ENCODE results near the gene MUC7. TPM values are rescaled to one million over a fixed set of nuclear protein-coding genes. Genes with fewer than 3 reads are reported as not detected.
"Not testable (repeated sequence)": the region's sequence is repeated elsewhere in the genome, so short reads cannot be mapped to it uniquely, and the experiment has no call there.

MUC7 gene
- total RNA-seq, result not detected
- polyA plus RNA-seq, result not detected
- 0 to 0.09 (median 0) reads per million in 6 experiments for total RNA-seq

DNA sequence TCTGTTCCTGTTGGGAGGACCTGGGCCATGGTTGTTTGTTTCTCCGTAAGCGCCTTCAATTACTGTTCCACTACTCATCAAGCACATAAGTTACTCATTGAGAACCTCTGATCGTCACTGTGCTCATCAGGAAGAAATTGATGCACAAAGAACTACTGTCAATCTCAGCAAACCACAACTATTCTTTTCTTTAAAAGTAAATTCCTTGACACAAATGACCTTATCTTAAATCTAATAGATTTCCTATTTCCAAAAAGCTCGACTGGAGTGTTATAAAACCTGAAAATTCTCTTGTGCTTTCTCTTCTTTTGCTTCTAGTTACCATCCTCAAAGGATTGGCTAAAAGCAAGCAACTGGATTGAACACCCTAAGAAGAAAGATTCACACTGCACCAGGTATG is at the start of gene MUC7:
Gene MUC7, plus strand, starts transcription at position 301 of the 400 bp plus-strand sequence. CDS start 1,825 bp downstream, outside the sequence.
- Mint-ChIP-seq H3K4me1 (no peaks in the 10 kb centered on the region), H3K4me3 (no peak within 1 kb of the TSS), H3K36me3 (no peaks in the 10 kb centered on the region), H3K27ac (no peak within 1 kb of the TSS), H3K9me3 (peaks cover 0 to 28% (median 5%) of the 10 kb centered on the region in 9 donors), H3K27me3 (peaks cover 0 to 14% (median 3%) of the 10 kb centered on the region in 5 donors)
- POLR2A ChIA-PET, result no interaction called here
- ATAC-seq (no peak), DNase-seq (no peak)

DNA sequence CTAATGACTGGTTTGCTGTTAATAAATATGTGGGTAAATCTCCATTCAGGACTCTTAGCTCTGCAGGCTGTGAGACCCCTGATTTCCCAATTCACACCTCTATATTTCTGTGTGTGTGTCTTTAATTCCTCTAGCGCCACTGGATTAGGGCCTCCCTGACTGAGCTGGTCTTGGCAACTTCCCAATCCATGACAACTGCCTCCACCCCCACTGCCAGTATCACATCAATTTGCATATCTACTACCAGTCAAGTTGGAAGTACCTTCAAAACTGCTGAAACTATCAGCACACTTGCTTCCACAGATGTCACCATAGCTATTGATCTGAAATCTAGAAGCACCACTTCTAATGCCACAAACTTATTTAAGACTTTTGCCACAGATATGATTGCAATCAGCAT is 46.7 kb upstream of the MUC7 start:
- DNase-seq (no peak), ATAC-seq (no peak)
- POLR2A ChIA-PET, result no interaction called here
- Mint-ChIP-seq H3K4me3 (no peak overlapping the region), H3K9me3 (peaks cover 0 to 24% (median 3%) of the 10 kb centered on the region in 9 donors), H3K27ac (no peak overlapping the region), H3K27me3 (peaks cover 0 to 16% (median 2%) of the 10 kb centered on the region in 5 donors), H3K4me1 (no peaks in the 10 kb centered on the region), H3K36me3 (no peaks in the 10 kb centered on the region)

DNA sequence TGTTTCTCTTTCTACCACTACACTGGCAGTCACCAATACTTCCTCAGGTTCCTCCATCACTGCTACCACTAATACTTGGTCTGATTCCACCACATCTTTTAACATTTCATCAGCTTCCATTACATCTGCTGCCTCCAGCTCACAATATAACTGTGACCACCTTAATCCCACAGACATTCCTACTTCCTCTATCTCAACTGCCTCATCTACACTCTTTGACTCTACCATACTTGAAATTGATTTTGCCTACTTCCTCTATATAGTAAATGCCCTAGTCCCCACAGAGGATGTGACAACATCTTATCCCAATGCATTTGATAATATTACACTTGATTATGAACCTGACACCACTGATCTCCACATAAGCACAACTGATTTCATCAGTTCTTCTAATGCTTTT is 45.2 kb upstream of the MUC7 start:
- Mint-ChIP-seq H3K27ac (no peak overlapping the region), H3K4me3 (no peak overlapping the region), H3K9me3 (peaks cover 0 to 20% (median under 1%) of the 10 kb centered on the region in 9 donors), H3K27me3 (peaks cover 0 to 14% (median 2%) of the 10 kb centered on the region in 5 donors), H3K36me3 (no peaks in the 10 kb centered on the region), H3K4me1 (no peaks in the 10 kb centered on the region)
- ATAC-seq, result no peak
- POLR2A ChIA-PET, result no interaction called here
- DNase-seq, result no peak

DNA sequence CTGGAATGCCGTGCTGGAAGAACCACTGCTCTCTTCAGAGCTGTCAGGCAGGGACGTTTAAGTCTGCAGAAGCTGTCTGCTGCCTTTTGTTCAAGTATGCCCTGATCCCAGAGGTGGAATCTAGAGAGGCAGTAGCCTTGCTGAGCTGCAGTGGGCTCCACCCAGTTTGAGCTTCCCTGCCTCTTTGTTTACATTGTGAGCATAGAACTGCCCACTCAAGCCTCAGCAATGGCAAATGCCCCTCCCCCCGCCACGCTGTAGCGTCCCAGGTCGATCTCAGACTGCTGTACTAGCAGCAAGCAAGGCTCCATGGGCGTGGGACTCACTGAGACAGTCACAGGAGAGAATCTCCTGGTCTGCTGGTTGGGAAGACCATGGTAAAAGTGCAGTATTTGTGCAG is 34.8 kb upstream of the MUC7 start:
- H3K27ac Mint-ChIP-seq, result no peak overlapping the region
- DNase-seq (no peak), ATAC-seq (no peak)
- H3K4me3 Mint-ChIP-seq, result no peak overlapping the region
- no peaks in the 10 kb centered on the region for H3K36me3 Mint-ChIP-seq
- POLR2A ChIA-PET, result no interaction called here
- H3K9me3 Mint-ChIP-seq, result peaks cover 0 to 26% (median 3%) of the 10 kb centered on the region in 9 donors
- H3K4me1 Mint-ChIP-seq, result no peaks in the 10 kb centered on the region
- peaks cover 5 to 19% (median 8%) of the 10 kb centered on the region in 5 donors for H3K27me3 Mint-ChIP-seq

DNA sequence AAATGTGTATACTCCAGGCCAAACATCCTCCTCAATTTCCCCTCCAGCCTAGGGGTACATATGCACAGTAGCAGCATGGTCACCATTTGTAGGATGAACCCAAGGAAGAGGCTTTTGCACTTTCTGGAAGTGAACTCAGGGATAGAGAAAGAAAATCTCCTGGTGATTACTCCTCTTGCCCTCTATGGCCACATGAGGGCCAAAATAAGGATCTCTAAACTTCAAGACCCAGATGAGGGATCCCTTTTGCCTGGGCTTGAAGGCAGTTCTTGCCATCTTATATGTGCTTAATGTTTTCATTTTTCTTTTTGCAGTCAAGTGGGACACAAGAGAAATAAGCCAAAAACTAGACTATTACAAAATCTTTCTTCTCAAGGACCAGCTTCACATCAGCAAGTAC is 29.5 kb upstream of the MUC7 start:
- Mint-ChIP-seq H3K4me1 (no peaks in the 10 kb centered on the region), H3K36me3 (no peaks in the 10 kb centered on the region), H3K27ac (no peak overlapping the region), H3K9me3 (peaks cover 0 to 3% (median 0%) of the 10 kb centered on the region in 9 donors), H3K4me3 (no peak overlapping the region), H3K27me3 (peaks cover 4 to 10% (median 5%) of the 10 kb centered on the region in 5 donors)
- POLR2A ChIA-PET, result no interaction called here
- ATAC-seq (no peak), DNase-seq (no peak)

DNA sequence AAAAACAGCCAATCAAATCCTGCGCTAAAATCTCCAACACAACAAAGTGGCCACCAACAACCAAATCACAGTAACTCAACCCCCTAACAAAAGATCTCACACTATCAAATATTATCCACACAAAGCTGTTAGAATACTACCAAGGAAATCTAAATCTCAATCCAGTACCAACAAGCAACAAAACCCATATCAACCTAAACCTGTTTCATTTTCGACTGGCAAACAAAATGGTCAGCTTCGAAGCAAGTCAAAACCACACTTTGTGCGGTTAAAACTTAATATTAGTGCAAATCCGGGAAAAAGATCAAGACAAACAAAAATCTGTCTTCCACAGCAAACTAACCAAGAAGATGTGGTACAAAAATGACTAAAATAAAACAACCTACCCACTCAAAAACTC is 28.7 kb upstream of the MUC7 start:
- POLR2A ChIA-PET, result no interaction called here

DNA sequence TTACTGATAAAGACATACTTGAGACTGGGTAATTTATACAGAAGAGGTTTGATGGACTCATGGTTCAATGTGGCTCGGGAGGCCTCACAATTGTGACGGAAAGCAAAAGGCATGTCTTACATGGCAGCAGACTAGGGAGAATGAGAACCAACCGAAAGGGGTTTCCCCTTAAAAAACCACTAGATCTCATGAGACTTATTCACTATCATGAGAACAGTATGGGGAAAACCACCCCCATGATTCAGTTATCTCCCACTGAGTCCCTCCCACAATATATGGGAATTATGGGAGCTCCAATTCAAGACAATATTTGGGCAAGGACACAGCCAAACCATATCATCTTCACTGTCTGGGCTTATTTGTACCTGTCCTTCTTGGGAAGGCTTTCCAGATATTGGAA is 22.8 kb upstream of the MUC7 start:
- no peaks in the 10 kb centered on the region for H3K36me3 Mint-ChIP-seq
- POLR2A ChIA-PET, result no interaction called here
- no peak for DNase-seq
- no peak overlapping the region for H3K27ac Mint-ChIP-seq
- peaks cover 0 to 14% (median 0%) of the 10 kb centered on the region in 5 donors for H3K27me3 Mint-ChIP-seq
- no peaks in the 10 kb centered on the region for H3K4me1 Mint-ChIP-seq
- no peak for ATAC-seq
- no peak overlapping the region for H3K4me3 Mint-ChIP-seq
- peaks cover 0 to 12% (median 7%) of the 10 kb centered on the region in 9 donors for H3K9me3 Mint-ChIP-seq

More for the DNA sequence above, 28.7 kb upstream of the MUC7 start:
- Mint-ChIP-seq H3K27me3 (peaks cover 4 to 10% (median 5%) of the 10 kb centered on the region in 5 donors), H3K36me3 (no peaks in the 10 kb centered on the region), H3K4me1 (no peaks in the 10 kb centered on the region), H3K9me3 (peaks cover 0 to 3% (median 0%) of the 10 kb centered on the region in 9 donors), H3K27ac (no peak overlapping the region), H3K4me3 (no peak overlapping the region)
- DNase-seq (no peak), ATAC-seq (no peak)

DNA sequence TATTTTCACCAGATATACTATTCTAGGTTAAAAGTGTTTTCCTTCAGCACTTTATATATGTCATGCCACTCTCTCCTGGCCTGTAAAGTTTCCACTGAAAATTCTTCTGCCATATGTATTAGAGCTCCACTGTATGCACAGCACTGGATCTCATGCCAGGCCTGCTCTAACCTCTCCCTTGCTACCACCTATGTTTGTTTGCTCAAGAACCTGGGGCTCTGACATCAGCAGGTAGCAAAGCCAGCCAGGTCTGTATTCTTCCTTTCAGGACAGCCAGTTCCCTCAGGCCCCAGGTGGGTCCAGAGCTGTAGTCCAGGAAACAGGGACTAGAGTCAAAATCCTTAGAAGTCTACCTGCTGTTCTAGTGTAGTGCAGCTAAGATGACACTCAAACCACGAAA is 19.1 kb upstream of the MUC7 start:
- no peak for ATAC-seq
- peaks cover 0 to 30% (median 8%) of the 10 kb centered on the region in 5 donors for H3K27me3 Mint-ChIP-seq
- H3K4me1 Mint-ChIP-seq, result no peaks in the 10 kb centered on the region
- peaks cover 0 to 12% (median 8%) of the 10 kb centered on the region in 9 donors for H3K9me3 Mint-ChIP-seq
- H3K27ac Mint-ChIP-seq, result no peak overlapping the region
- H3K4me3 Mint-ChIP-seq, result no peak overlapping the region
- no peaks in the 10 kb centered on the region for H3K36me3 Mint-ChIP-seq
- POLR2A ChIA-PET, result no interaction called here
- DNase-seq, result no peak

DNA sequence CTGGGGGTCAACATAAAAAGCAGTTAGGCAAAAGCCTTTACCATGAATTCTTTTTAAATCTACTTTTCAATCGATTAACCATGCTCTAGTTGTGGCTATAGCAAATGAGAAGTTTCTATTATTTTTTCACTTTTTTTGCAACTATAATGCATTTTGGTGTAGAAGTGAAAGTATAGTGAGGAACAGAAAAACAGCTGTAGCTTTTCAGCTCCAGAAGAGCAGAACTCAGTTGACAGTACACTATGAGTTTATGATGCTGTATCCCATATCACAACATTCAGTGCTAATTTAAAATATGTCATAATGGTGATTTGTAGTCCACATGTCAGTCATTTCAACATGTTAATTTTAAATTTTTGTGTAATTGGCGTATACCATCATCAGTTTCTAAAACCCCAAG is 8.7 kb upstream of the MUC7 start:
- POLR2A ChIA-PET, result no interaction called here
- no peak for ATAC-seq
- no peak for DNase-seq
- Mint-ChIP-seq H3K36me3 (no peaks in the 10 kb centered on the region), H3K4me3 (no peak overlapping the region), H3K27ac (no peak overlapping the region), H3K4me1 (no peaks in the 10 kb centered on the region), H3K9me3 (peaks cover 0 to 28% (median 6%) of the 10 kb centered on the region in 9 donors), H3K27me3 (peaks cover 2 to 23% (median 10%) of the 10 kb centered on the region in 5 donors)

DNA sequence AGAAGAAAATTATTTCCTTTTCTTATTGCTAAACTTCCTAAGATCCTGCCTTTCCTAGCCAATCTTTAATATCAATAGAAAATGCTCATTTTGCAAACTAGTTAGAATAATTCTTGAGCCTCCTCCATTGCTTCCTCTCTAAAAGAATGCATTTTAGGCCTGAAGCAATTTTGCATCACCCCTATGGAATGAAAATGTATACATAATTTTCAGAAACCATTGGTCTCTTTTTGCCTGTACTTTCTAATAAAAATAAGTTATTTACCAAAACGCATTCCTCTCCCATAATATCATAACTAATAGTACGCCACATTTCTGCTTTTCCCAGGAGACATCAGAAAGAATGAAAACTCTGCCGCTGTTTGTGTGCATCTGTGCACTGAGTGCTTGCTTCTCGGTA is 1.7 kb downstream of the MUC7 start:
- DNase-seq (no peak), ATAC-seq (no peak)
- H3K4me1 Mint-ChIP-seq, result no peaks in the 10 kb centered on the region
- no peak overlapping the region for H3K27ac Mint-ChIP-seq
- H3K4me3 Mint-ChIP-seq, result no peak overlapping the region
- POLR2A ChIA-PET, result no interaction called here
- H3K9me3 Mint-ChIP-seq, result peaks cover 0 to 13% (median 3%) of the 10 kb centered on the region in 9 donors
- peaks cover 0 to 10% (median 3%) of the 10 kb centered on the region in 5 donors for H3K27me3 Mint-ChIP-seq
- H3K36me3 Mint-ChIP-seq, result no peaks in the 10 kb centered on the region

DNA sequence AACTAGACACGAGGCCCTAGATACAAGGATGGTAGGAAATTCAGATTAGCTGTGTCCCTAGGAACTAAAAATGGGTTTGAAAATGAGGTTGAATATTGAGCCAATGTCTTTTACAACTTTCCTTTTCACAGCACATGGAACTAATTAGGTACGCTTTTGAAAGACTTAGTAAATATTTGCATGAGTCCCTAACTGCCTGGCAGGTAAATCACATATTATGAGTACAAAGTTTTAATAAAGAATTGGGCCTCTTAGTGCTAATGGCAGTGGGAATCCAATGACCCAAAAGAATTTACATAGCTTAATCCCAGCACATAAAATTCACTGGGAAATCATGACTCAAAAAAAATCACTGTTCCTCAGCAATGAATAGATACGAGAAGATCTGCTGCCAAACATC is 16.8 kb downstream of the MUC7 start:
- Mint-ChIP-seq H3K4me3 (no peak overlapping the region), H3K27ac (no peak overlapping the region), H3K9me3 (peaks cover 0 to 2% (median 0%) of the 10 kb centered on the region in 9 donors), H3K36me3 (no peaks in the 10 kb centered on the region), H3K4me1 (no peaks in the 10 kb centered on the region), H3K27me3 (peaks cover 3 to 28% (median 11%) of the 10 kb centered on the region in 5 donors)
- ATAC-seq (no peak), DNase-seq (no peak)
- POLR2A ChIA-PET, result no interaction called here

DNA sequence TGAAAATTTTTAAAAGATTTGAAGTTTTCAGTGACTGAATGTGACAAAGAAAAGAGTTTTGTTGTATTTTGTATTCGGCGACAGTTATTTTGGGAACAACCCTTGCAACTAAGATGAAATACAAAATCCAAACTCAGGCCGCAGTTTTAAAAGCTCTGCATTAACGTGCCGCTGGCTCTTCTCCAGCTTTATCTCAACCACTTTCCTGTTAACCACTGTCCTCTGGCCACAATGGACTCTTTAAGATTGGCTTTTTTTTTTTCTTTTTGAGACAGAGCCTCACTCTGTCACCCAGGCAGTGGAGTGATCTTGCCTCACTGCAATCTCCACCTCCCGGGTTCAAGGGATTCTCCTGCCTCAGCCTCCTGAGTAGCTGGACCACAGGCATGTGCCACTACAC is 24.2 kb downstream of the MUC7 start:
- H3K4me3 Mint-ChIP-seq, result no peak overlapping the region
- POLR2A ChIA-PET, result no interaction called here

DNA sequence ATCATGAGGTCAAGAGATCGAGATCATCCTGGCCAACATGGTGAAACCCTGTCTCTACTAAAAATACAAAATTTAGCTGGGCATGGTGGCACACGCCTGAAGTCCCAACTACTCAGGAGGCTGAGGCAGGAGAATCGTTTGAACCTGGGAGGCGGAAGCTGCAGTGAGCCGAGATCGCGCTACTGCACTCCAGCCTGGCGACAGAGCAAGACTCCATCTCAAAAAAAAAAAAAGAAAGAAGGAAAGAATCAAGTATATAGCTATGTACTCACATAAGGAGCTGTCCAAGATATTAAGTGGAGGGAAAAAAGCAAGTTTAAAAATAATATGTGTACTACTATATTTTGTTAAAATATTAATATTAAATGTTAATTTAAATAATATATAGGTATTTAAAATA is 29.8 kb downstream of the MUC7 start:
- H3K27ac Mint-ChIP-seq, H3K4me3 Mint-ChIP-seq: not testable (repeated sequence)

More for the DNA sequence above, 24.2 kb downstream of the MUC7 start:
- ATAC-seq (no peak), DNase-seq (no peak)
- Mint-ChIP-seq H3K36me3 (no peaks in the 10 kb centered on the region), H3K27ac (no peak overlapping the region), H3K4me1 (no peaks in the 10 kb centered on the region), H3K9me3 (peaks cover 0 to 2% (median 0%) of the 10 kb centered on the region in 9 donors), H3K27me3 (peaks cover 5 to 10% (median 7%) of the 10 kb centered on the region in 5 donors)

DNA sequence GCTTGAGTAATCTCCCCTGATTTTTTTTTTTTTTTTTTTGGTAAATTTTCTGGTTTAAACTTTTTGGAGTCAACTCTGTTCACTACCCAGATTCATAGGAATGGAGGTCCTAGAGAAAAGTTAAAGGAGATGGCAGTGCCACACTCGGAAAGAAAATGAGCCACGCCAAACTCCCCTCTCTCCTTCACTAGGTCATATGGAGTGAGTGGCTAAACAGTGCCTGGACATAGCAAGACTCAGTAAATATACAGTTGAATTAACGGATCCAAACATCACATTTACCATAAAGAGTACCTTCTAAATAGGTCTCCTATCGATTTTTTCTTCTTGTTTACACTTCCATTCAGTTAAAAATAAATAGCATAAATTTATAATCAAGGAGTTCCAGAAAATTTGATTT is 32.7 kb downstream of the MUC7 start:
- DNase-seq, result peak in 1 of 10 donors; percentile 1
- Mint-ChIP-seq H3K4me1 (no peaks in the 10 kb centered on the region), H3K27ac (no peak overlapping the region), H3K9me3 (no peaks in the 10 kb centered on the region), H3K36me3 (no peaks in the 10 kb centered on the region), H3K4me3 (no peak overlapping the region), H3K27me3 (no peaks in the 10 kb centered on the region)
- POLR2A ChIA-PET, result no interaction called here
- ATAC-seq, result no peak

More for the DNA sequence above, 29.8 kb downstream of the MUC7 start:
- ATAC-seq, H3K27me3 Mint-ChIP-seq, DNase-seq, POLR2A ChIA-PET, H3K9me3 Mint-ChIP-seq, H3K4me1 Mint-ChIP-seq, H3K36me3 Mint-ChIP-seq: not testable (repeated sequence)

Data from naive thymus-derived CD8-positive, alpha-beta T cell (primary cell).